T-helper 22 cell (primary cell): ENCODE results near the gene CITED2.
A peak's percentile ranks its signal among the peaks of the same experiment; 100 is the strongest.

Experiments
- DNase-seq: peaks from one replicate; pipeline ENCODE4 v3.0.0-alpha.2; 2020; ENCODE audit warnings: low read depth

Gene CITED2

DNA sequence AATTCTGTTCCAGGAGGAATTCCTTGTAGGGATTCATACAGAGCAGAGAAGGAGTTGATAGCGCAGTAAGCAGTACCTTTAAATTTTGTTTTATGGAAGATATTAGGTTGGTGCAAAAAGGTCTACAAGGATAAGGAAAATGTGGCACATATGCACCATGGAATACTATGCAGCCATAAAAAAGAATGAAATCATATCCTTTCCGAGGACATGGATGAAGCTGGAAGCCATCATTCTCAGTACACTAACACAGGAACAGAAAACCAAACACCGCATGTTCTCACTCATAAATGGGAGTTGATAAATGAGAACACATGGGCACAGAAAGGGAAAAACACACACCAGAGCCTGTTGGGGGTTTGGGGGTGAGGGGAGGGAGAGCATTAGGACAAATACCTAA, 45.2 kb downstream of the CITED2 start:
- DNase-seq: no peak

DNA sequence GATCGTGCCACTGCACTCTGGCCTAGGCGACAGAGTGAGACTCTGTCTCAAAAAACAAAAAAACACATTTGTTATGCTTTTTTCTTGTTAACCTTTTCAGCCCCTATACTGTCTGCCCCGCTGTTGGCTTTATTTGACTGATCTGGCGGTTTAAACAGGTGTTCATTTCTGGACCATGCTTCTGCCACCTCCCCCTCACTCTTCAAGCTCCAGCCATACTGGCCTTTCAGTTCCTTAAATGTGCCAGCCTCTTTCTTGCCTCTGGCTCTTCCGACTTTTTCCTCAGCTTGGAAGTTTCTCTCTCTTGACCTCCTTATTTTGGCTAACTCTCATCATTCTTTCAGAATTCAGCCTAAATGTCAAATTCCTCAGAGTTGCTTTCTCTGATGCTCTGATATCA, 47.4 kb downstream of the CITED2 start:
- no peak for DNase-seq

DNA sequence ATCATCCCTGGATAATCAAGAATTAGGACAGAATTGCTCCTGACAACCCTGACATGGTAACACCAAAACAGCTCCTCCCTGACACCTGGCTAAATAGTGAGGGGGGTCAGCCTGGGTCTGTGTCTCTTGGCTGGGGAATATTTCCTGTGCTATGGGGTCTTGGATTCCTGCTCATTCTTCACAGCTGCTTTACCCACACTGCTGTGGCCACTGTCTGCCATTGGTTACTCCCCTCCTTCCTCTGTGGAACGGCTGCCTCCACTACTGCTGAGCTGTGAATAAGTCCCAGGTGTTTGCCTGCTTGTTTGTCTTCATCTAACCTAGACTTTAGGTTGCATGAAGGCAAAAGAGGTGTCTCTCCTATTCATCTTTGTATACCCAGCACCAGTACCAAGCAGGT, 48.8 kb downstream of the CITED2 start:
- DNase-seq: no peak

DNA sequence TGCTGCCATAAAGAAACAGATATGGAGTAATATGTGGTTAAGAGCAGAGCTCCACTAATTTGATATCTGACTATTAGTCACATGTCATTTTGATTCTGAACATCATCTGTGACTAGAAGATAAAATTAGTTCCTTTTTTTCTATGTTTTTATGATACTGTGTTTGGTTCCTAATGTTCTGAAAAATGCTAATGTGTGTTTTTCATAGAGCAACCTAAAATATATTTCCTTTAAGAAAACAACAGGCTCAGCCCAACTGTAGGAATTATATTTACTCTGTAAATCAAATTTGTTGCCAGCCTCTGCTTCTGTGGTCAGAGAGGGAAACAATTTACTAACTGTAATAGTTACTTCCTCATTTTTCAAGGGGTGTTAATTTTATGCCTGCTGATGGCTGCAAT, 49.3 kb downstream of the CITED2 start:
- DNase-seq: no peak

DNA sequence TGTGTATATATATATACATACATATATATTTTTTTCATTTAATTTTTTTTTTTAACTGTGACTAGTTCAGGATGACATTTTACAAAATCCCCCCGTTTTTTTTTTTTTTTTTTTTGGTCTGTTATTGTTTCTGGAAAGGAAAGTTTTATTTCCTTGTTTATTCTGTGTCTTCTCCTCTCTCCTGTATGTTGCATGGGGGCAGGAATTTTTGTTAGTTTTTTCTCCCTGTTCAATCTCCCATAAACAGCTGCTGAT, 50.2 kb downstream of the CITED2 start:
- no peak for DNase-seq

DNA sequence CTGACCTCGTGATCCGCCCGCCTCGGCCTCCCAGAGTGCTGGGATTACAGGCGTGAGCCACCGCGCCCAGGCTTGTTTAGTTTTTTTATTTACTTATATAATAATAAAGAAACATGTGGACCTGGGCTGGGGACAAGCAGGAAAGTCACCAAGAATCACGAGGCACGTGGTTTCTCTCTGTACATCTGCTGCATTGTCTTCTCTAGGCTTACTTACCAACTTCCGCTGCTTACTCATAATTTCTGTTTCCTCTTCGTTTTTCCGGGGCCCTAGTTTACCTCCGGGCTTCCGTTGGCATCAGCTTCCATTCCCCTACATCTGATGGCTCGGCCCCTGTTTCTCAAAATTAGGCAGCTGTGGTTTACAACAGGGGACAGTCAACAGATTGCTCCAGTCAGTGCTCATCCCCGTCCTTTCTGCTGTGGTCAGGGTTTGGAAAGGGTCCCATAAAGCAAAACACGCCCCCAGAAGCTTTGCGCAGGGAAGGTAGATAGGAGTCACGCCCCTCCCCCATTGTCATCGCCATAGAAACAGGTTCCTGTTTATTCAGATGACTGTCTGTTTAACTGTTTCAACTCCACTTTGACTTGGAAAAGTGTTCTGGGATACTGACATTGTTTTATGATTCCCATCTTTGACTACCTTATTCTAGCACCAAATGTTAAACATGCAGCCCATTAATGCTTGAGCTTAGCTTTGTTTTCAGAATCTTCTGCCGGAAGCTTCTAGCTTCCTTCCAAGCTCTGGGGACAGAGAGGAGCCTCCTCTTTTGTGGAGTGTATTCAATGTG, 50.7 kb downstream of the CITED2 start:
- peak; percentile 74 for DNase-seq
